Measurements from ENCODE around the gene CAMK2B.
A peak's percentile ranks its signal among the peaks of the same experiment; 100 is the strongest.

CAMK2B gene

DNA sequence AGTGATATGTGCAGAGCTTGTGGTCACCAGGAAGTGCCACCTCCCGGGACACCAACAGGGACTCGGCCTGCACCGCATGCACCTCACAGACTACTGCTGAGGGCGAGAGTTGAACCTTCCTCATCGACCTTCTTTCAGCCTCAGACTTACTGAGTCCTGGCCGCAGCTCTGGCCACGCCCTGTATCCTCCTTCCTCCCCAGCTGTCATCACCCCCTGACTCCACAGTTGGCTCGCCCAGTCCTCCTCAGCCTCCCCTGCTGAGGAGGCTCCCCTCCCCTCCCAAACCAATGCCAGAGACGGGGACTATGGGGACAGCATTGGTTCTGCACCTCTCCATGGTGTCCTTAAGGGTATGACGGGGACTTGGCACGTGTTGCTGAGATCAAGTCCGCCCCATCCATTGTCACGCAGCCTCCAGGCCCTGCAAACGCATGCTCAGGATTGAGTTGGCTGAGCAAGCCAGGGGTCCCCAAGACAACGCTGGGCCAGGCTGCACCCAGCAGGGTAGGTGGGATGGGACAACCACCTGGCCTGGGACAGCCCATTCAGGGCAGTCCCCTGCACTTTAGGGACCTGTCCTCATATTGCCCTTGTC is 75.7 kb downstream of the CAMK2B start:
- Histone ChIP-seq H3K4me1 (ENCODE audit: low read depth, poor library complexity, severe bottlenecking) (no peaks in the 10 kb centered on the region), H3K4me3 (IDR thresholded peaks at IDR 0.05; ENCODE audit: insufficient read depth, low read depth, low read length) (no peak overlapping the region), H3K27me3 (ENCODE audit: insufficient read depth, low read depth) (no peaks in the 10 kb centered on the region), H3K79me2 (ENCODE audit: insufficient read depth, low read depth) (no peaks in the 10 kb centered on the region), H4K20me1 (ENCODE audit: insufficient read depth) (no peaks in the 10 kb centered on the region), H3K36me3 (ENCODE audit: insufficient read depth) (no peaks in the 10 kb centered on the region), H3K4me2 (no peak overlapping the region), H2AFZ (ENCODE audit: low read depth) (no peak overlapping the region), H3K27ac (no peak overlapping the region), H3K9ac (no peak overlapping the region)
- TF ChIP-seq CTCF (conservative IDR thresholded peaks at IDR 0.05; ENCODE audit: low read depth, low read length) = no peak

- Histone ChIP-seq H3K4me2 (no peak overlapping the region), H4K20me1 (ENCODE audit: insufficient read depth) (no peaks in the 10 kb centered on the region), H3K4me3 (IDR thresholded peaks at IDR 0.05; ENCODE audit: insufficient read depth, low read depth, low read length) (no peak overlapping the region), H3K27me3 (ENCODE audit: insufficient read depth, low read depth) (no peaks in the 10 kb centered on the region), H3K9ac (no peak overlapping the region), H2AFZ (ENCODE audit: low read depth) (no peak overlapping the region), H3K27ac (no peak overlapping the region), H3K4me1 (ENCODE audit: low read depth, poor library complexity, severe bottlenecking) (no peaks in the 10 kb centered on the region), H3K36me3 (ENCODE audit: insufficient read depth) (no peaks in the 10 kb centered on the region), H3K79me2 (ENCODE audit: insufficient read depth, low read depth) (no peaks in the 10 kb centered on the region)
- no peak for TF ChIP-seq CTCF (conservative IDR thresholded peaks at IDR 0.05; ENCODE audit: low read depth, low read length)
Measured at GRCh38 chr7:44247868-44248651, 77.3 kb downstream of the CAMK2B start.

DNA sequence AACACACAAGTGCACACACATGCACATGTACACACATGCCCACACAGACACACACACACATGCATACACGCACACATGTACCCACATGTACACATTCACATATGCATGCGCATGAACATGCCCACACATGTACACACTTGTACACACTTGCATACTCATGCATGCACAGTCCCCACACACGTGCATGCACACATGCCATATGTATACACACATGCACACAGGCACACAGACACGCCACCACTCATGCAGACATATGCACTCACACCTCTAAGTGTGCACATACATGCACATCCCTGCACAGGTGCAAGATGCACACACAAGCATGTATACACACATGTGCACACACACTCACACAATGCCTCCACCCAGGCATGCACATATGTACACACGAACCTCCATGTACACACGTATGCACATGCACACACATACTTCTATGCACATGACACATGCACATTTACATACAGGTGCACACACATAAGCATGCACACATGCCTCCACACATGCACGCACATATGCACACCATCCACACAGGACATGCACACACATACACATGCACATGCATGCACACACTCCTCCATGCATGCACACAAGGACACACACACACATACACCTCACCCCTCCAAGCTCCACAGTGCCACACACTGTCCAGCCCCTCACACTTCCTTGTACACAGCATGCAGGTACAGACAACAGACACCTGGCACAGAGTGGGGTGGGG is 78.8 kb downstream of the CAMK2B start:
- Histone ChIP-seq H3K27ac (no peak overlapping the region), H4K20me1 (ENCODE audit: insufficient read depth) (no peaks in the 10 kb centered on the region), H3K4me2 (no peak overlapping the region), H3K4me1 (ENCODE audit: low read depth, poor library complexity, severe bottlenecking) (peaks cover under 1% of the 10 kb centered on the region), H3K36me3 (ENCODE audit: insufficient read depth) (no peaks in the 10 kb centered on the region), H2AFZ (ENCODE audit: low read depth) (no peak overlapping the region), H3K9ac (no peak overlapping the region), H3K4me3 (IDR thresholded peaks at IDR 0.05; ENCODE audit: insufficient read depth, low read depth, low read length) (no peak overlapping the region), H3K27me3 (ENCODE audit: insufficient read depth, low read depth) (no peaks in the 10 kb centered on the region), H3K79me2 (ENCODE audit: insufficient read depth, low read depth) (no peaks in the 10 kb centered on the region)
- no peak for TF ChIP-seq CTCF (conservative IDR thresholded peaks at IDR 0.05; ENCODE audit: low read depth, low read length)

DNA sequence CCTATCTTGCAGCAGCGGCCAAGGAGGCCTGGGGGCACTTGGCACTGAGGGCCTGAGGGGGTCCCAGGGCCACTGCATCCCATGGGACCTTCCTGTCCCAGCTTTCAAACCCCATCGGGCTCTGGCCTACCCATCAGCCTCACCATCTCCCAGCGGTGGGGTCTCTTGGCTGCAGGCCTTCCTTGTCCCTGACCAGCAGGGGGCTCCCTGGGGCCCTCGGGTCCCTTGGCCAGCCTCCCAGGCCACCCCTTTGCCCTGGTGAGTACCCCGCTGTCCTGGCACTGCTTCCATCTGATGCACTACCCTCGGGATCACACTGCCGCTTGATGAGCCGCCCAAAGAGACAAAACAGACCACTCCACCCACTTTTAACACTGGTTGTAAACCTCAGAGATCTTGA is 81.1 kb downstream of the CAMK2B start:
- peaks cover 6% of the 10 kb centered on the region; the same call in 1 of the 2 replicates for H3K27me3 ChIP-seq (ENCODE audit: insufficient read depth, low read depth)
- H3K4me1 ChIP-seq (ENCODE audit: low read depth, poor library complexity, severe bottlenecking) = peaks cover 6% of the 10 kb centered on the region
- no peaks in the 10 kb centered on the region for H3K79me2 ChIP-seq (ENCODE audit: insufficient read depth, low read depth)
- peak; percentile 72 for TF ChIP-seq CTCF (conservative IDR thresholded peaks at IDR 0.05; ENCODE audit: low read depth, low read length)
- no peaks in the 10 kb centered on the region for H3K36me3 ChIP-seq (ENCODE audit: insufficient read depth)
- no peaks in the 10 kb centered on the region for H4K20me1 ChIP-seq (ENCODE audit: insufficient read depth)
- no peak overlapping the region for H3K4me3 ChIP-seq (IDR thresholded peaks at IDR 0.05; ENCODE audit: insufficient read depth, low read depth, low read length)
- no peak overlapping the region for H3K4me2 ChIP-seq
- H3K27ac ChIP-seq = no peak overlapping the region
- H3K9ac ChIP-seq = no peak overlapping the region
- H2AFZ ChIP-seq (ENCODE audit: low read depth) = no peak overlapping the region
